ENCODE data around the gene FMOD.

DNA sequence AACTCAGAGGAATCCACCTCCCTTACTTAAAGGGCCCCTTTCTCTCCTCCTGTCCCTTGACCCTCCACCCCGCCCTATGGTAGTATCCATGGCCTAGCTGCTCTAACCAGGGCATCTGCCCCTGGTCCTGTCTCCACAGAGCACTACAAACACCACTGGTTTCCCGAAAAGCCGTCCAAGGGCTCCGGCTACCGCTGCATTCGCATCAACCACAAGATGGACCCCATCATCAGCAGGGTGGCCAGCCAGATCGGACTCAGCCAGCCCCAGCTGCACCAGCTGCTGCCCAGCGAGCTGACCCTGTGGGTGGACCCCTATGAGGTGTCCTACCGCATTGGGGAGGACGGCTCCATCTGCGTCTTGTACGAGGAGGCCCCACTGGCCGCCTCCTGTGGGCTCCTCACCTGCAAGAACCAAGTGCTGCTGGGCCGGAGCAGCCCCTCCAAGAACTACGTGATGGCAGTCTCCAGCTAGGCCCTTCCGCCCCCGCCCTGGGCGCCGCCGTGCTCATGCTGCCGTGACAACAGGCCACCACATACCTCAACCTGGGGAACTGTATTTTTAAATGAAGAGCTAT is 43.9 kb downstream of the FMOD start:
- TF ChIP-seq, protein P1, sequence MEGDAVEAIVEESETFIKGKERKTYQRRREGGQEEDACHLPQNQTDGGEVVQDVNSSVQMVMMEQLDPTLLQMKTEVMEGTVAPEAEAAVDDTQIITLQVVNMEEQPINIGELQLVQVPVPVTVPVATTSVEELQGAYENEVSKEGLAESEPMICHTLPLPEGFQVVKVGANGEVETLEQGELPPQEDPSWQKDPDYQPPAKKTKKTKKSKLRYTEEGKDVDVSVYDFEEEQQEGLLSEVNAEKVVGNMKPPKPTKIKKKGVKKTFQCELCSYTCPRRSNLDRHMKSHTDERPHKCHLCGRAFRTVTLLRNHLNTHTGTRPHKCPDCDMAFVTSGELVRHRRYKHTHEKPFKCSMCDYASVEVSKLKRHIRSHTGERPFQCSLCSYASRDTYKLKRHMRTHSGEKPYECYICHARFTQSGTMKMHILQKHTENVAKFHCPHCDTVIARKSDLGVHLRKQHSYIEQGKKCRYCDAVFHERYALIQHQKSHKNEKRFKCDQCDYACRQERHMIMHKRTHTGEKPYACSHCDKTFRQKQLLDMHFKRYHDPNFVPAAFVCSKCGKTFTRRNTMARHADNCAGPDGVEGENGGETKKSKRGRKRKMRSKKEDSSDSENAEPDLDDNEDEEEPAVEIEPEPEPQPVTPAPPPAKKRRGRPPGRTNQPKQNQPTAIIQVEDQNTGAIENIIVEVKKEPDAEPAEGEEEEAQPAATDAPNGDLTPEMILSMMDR (conservative IDR thresholded peaks at IDR 0.05) = no peak
- TF ChIP-seq ZFX (IDR thresholded peaks at IDR 0.05) = no peak
